COR-L47 (cell line): ENCODE results near the gene RNF31.
"Not testable (repeated sequence)": the region's sequence is repeated elsewhere in the genome, so short reads cannot be mapped to it uniquely, and the experiment has no call there.

Experiments used
- DNase-seq: peaks from one replicate; lab custom pipeline; 2025; lab: John Stamatoyannopoulos, UW

The RNF31 gene

DNA sequence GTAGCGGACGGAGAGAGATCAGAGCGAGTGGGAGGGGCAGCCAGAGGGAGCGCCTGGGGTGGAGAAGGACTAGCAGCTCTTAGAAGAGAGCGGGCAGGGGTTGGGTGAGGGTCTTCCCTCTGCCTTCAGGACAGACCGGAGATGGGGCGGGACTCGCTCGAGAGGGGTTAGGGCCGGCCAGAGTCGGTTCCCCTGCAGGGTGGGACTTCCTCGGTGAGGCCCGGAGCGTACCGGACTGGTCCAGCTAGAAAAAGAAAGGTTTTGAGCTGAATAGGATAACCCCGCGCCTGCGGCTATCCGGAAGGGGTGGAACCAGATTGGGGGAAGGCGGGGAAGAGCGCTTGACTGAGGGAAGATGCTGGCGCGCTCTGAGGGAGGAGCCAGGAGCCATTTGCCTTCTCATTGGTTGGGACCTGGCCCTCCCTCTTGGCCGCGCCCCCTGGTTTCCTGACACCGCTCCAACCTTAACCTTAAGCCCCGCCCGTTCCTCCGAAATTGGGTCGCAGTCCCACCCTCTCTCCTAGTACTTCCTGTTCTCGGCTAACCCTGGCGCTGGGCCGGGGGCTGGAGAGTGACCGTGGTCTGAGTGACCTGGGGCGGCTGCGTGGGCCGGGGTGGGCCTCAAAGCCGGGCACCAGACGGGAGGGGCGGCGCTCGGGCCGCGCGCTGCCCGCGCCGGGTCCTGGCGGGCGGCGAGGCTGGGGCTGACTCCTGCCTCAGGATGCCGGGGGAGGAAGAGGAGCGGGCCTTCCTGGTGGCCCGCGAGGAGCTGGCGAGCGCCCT is at the start of gene RNF31:
RNF31 (plus strand) TSS at position 521 of the 783 bp plus-strand sequence; CDS start at position 722, 201 bp downstream.
- DNase-seq: peak; percentile 98

DNA sequence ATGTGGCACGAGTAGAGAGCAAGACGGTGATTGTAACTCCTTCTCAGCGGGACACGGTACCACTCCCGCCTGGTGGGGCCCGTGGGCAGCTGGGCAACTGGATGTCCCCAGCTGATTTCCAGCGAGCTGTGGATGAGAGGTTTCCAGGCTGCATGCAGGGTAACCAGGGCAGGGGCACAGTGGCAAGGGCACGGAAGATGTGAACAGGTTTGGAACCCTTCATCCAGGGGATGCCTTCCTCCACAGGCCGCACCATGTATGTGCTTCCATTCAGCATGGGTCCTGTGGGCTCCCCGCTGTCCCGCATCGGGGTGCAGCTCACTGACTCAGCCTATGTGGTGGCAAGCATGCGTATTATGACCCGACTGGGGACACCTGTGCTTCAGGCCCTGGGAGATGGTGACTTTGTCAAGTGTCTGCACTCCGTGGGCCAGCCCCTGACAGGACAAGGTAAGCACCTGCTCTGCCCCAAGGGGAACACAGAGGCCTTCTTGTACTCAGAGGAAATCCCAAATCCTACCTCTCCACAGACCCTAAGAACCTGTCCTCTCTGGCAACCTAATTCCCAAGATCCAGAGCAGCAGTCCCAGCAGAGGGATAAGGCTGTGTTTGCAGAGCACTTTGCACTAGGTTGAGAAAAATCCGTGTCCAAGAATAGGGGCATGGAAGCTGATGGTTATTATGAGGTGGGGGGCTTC is 48.9 kb upstream of the RNF31 start:
- no peak for DNase-seq

DNA sequence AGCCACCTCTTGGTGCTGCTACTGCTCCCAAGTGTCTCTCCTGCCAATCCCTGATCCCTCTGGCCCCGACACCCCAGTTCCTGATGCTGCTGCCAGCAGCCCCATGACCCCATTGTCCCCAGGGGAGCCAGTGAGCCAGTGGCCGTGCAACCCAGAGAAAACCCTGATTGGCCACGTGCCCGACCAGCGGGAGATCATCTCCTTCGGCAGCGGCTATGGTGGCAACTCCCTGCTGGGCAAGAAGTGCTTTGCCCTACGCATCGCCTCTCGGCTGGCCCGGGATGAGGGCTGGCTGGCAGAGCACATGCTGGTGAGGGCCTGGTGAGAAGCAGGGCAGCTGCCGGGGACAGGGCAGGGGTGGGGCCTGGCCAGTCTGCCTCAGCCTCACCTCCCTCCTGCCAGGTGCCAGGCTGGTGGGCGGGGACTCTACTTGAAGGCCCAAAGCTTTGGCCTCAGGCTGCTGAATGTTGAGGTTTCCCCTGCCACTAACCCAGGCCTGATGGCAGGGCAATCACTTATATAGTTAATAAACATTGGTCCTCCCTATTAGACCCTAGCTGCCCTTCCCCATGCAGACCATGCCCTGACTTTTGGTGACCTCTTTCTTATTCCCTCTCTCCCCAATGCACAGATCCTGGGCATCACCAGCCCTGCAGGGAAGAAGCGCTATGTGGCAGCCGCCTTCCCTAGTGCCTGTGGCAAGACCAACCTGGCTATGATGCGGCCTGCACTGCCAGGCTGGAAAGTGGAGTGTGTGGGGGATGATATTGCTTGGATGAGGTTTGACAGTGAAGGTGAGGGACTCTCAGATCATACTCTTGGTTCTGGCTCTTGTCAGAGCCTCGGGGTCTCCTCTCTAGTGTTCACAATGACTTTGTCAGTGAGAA is 48.1 kb upstream of the RNF31 start:
- peak; percentile 37 for DNase-seq

DNA sequence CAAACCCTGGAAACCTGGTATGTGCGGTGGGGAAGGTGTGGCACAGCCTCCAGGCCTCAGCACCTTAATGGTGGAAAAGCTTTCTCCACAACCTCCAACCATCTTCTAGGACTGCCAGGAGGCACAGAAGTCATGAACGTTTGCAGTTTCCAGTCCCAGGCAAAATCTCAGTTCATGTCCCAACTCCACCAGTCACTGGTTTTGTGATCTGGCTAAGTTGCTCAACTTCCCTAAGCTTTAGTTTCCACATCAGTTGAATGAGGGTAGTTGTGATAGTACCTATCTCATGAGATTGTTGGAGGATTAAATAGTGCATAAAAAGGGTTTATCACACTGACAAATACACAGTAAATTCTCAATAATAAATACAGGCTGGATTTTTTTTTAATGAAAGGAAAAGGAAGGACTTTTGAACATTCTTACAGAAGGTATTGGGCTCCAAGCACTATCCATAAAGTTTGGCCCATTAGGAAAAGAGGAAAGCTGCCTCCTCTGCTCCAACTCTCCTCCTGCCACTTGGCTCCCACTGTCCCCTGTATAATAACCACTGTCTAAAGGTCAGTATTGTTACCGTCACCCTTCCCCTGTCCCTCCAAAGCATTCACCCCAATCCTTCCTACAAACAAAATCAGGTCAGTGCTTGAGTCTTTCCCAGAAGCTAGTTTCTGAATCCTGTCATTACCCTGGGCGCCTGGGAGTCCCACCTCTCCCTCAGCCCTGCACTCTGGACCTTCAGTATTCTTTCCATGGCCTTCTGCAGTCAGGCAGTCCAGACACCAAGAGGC is 46.9 kb upstream of the RNF31 start:
- DNase-seq: no peak

DNA sequence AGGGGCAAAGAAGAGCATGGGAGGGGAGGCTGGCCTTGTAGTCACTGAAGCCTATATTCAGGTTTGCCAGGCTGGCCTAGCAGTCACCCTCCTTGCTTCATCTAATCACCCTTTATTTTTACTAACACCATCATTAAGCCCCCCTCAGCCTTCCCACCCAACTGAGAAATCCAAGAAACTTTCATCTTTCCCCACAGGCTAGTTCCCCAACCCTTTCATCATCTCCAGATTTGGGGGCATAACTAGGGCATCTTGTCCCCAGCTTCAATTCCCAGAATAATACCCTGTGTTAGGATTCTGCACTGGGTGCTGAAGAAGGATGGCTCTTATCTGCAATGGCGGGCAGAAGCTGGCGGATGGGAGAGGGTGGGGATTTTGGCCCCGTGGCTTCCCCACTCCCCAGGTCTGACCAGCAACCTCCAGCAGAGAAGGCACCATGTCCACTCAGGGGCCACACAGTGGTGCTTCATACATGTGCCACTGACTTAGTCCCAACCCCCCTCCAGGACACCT is 46.3 kb upstream of the RNF31 start:
- no peak for DNase-seq

DNA sequence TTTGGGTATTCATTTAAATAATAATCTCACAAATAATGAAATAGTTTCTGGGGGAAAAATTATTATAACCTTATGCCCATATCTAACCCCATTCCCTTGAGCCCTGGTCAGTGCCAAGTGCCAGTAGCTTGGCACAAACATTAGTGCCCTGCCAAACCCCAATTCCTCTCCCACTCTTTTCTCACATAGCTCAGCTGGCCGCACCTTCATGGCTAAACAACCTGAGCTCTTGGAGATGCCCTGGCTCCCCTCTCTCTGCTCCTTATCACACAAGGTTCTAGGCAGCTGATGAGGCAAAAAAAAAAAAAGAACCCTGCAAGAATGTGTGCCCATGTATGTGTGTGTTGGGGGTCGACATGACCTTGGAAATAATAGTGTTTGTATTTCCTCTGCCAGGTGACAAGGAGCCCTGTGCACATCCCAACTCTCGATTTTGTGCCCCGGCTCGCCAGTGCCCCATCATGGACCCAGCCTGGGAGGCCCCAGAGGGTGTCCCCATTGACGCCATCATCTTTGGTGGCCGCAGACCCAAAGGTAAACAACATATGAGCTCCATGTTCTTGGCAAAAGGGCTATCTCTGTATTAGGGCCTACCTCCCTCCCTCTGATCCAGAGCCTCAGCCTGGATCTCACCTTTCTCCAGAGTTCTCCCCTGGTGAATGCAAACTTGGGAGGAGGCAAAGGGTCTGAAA is 44.8 kb upstream of the RNF31 start:
- no peak for DNase-seq

DNA sequence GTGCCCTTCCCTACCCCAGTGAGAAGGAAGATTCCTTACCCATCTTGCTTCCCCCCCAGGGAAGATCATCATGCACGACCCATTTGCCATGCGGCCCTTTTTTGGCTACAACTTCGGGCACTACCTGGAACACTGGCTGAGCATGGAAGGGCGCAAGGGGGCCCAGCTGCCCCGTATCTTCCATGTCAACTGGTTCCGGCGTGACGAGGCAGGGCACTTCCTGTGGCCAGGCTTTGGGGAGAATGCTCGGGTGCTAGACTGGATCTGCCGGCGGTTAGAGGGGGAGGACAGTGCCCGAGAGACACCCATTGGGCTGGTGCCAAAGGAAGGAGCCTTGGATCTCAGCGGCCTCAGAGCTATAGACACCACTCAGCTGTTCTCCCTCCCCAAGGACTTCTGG is 43.8 kb upstream of the RNF31 start:
- no peak for DNase-seq

DNA sequence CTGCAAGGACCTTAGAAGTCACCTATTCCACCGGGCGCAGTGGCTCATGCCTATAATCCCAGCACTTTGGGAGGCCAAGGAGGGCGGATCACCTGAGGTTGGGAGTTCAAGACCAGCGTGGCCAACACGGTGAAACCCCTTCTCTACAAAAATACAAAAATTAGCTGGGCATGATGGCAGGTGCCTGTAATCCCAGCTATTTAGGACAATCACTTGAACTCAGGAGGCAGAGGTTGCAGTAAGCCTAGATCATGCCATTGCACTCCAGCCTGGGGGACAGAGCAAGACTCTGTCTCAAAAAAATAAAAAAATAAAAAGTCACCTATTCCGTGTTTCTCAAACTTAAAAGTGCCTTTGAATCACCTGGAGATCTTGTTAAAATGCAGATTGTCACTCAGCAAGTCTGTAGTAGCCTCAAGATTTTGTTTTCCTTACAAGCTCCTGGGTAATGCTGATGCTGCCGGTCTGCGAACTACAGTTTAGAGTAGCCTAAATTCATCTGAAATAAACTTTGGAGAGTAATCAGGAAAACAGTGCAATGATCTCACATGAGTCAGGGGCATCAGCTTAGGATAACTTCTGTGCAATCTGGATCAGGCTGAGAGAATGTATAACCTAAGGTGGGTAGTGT is 41.6 kb upstream of the RNF31 start:
- not testable (repeated sequence) for DNase-seq

DNA sequence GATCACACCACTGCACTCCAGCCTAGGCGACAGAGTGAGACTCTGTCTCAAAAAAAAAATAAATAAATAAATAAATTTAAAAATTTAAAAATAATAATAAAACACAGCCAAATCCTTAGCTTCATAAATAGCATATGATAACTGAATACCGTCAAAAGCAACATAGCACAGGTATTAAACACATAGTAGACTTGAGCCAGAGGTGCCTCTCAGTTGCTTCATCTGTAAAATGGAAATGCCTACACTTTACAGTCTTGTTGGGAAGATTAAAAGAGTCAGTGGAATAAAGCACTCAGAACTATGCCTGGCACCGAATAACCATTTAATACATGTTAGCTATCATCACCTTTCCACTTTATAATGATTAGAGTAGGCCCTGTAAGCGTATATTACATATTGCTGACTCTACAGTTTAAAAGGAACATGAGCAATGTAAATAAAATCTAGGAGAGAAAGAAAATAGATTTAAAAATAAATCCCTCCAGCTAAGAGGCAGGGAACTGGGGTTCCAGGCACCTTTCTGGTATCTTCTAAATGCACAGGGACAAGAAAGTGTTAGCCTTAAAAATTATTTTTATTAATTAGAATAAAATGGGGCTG is 40.5 kb upstream of the RNF31 start:
- DNase-seq: no peak

DNA sequence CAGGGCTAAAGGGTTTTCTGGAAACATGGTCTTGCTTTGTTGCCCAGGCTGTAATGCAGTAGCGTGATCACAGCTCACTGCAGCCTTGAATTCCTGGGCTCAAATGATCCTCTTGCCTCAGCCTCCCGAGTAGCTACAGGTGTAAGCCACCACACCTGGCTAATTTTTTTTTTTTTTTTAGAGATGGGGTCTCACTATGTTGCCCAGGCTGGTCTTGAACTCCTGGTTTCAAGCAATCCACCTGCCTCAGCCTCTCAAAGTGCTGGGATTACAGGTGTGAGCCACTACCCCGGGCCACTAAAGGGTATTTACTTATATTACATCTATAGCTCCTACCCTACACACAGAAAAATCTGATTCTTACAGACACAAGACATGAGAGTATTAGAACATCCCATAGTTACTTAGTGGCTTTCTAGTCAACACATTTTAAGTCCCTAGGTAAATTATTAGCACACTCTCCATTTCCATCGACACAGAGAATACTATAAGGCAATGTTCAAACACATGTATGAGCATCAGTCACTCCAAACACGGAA is 38.9 kb upstream of the RNF31 start:
- DNase-seq: no peak

DNA sequence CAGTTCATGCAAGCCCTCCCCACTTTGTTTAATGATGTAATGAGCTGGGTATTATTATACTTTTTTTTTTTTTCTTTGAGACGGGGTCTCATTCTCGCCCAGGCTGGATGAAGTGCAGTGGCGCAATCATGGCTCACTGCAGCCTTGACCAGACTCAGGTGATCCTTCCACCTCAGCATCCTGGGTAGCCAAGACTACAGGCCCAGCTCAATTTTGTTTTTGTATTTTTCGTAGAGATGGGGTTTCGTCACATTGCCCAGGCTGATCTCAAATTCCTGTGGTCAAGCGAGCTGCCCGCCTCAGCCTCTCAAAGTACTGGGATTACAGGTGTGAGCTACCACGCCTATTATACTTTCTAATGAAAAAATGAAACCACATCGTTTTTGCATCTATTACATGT is 37.2 kb upstream of the RNF31 start:
- DNase-seq: no peak

DNA sequence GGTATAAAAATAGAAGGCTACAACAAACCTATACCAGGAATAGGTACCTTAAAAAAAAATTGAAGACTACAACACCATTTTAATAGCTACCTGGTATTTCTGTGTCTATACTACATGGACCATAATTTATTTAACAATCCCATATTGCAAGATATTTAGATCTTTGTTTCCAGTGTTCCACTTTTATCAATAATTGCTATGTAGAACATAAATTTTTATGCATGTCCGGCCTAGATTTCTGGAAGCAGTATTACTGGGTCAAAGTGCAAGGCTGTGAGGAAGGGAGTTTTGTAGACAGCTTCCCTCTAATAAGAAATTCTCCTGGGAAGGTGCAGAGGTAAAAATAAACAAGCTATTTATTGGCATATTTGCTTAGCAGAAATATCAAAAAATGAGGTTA is 36.8 kb upstream of the RNF31 start:
- DNase-seq: no peak

DNA sequence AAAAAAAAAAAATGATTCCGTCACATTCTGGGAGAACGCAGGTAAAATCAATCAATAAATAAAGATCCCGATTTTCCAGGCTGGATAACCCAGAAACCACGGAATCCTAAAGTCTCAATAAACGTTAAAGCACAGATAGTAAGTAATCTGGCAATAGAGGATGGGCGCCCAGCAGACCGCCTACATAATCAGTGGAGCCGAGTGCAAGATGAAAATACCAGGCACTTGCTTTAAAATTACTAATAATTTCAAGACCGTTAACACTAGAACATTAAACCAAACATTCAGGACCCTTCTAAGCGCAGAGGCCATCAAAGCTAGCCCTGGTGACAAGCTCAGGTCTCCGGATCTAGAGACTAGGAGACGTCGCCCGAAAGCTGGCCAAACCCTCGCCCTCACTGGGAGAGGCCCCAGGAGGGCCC is 33.9 kb upstream of the RNF31 start:
- no peak for DNase-seq

DNA sequence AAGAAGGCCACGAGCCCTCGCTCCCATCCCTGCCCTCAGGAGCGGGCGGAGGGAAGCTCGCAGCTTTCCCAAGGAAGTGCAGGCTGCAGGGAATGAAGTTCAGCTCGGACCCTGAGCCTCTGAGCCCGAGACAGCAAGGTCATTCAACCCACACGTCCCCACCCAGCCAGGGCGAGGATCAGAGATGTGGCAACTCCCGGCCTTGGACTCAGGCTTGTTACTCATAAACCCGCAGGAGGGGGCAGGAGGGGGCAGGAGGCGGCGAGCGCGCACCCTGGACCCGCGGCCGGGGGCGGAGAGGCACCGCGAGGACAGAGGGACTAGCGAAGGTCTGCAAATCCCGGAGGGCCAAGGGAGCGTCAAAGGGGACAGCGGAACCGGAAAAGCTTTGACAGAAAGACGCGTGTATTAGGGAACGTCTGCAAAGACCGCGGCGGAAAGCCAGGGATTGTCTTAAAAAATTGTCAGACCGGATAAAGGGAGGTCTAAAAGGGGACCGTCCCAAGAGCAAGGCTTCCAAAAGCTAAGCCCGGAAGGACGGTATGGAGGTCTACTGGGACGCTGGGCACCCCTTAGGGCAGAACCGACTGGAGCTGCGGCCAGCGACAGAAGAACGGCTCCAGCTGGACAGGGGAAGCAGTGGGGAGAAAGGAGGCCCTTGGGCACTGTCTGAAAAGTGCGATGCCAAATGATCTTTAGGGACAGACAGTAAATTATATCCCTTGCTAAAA is 33.3 kb upstream of the RNF31 start:
- peak; percentile 78 for DNase-seq

DNA sequence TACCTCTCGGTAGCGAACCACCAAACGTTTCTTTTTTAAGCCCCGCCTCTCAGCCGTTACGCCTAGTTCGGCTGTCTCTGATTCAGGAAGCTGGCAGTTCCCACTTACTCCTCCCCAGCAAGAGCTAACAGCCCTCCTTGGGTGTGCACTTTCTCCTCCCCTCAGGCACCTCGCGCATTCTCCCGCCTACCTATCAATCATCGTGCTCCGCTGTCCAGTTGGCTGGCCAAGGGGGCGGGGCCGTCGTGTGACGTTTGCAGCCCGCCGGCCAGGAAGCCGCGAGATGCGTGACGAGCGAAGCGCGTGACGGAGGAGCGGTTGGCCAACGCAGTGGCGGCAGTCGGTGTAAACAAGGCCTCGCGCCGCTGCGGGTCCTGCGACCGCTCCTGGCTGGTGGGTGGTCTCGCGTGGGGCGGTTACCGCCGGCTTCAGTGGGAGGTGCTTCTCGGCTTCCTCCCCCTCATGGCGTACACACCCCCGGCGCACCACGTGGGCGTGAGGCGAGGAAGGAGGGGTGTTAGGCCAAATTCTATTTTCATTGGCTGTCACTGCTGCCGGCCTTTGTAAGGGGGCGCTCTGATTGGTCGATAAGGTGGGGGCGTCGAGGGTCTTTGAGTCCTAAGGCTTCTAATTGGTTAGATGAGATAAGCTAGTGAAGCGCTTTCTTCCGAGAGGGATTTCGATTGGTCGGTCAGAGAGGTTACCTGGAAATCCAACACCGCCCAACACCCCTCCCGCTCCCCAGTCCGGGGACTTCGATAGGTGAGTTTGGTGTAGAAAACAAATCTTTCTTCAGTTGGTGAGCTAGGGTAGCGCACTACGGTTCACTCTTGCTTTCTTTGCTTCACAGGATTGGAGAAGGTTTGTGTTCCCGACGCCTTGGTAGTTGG is 32.5 kb upstream of the RNF31 start, which contains the start of the genes DCAF11 and NRL:
DCAF11 (plus strand) TSS at position 246 of the 890 bp plus-strand sequence. CDS start 818 bp downstream, outside the sequence.
NRL (minus strand) TSS at position 418 of the 890 bp plus-strand sequence. CDS start 32,101 bp downstream, outside the sequence.
- DNase-seq: peak; percentile 99

DNA sequence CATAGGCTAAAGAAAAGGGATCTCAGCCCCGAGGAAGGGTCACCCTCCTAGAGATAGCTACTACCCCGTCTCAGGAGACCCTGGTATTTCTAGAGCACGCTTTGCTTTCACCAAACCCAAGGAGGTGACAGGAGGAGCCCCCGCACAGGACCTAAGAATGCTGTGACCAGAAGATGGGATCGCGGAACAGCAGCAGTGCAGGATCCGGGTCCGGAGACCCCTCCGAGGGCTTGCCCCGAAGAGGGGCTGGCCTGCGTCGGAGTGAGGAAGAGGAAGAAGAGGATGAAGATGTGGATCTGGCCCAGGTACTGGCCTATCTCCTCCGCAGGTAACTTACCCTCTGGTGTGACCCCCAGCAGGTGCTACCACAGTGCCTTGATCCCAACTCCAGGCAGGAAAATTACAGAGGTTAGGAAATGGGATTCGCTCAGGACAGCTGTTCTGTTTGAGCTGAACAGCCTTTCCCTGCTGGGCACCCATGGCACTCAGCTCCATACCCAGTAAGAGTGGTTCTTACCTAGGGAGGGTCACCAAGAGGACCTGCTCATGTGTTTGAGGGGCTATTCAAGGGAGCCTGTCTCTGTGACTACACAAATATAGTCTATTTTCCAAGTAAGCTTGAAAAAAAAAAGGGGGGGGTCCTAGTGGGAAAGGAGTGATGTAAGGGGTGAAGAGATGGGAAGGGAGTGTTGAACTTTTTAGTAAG is 31.7 kb upstream of the RNF31 start:
- no peak for DNase-seq
